Measurements from ENCODE around the gene SERGEF.

DNA sequence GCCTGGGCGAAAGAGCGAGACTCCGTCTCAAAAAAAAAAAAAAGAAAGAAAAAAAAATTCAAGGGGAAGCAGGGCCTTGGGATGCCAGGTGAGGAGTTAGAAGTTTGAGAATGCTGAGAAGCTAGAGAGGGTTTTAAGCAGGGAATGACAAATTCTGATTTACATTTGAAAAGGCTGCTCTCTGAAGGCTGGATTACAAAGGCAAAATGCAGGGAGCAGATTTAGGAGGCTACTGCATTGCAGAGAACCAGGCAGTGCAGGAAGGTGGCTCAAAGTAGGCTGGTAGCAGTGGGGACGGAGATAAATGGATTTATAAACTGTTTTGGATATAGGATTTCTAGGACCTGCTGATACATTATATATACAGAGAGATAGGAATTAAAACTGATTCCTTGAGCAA lies 211.7 kb downstream of the SERGEF start:
- TF ChIP-seq, protein P1, sequence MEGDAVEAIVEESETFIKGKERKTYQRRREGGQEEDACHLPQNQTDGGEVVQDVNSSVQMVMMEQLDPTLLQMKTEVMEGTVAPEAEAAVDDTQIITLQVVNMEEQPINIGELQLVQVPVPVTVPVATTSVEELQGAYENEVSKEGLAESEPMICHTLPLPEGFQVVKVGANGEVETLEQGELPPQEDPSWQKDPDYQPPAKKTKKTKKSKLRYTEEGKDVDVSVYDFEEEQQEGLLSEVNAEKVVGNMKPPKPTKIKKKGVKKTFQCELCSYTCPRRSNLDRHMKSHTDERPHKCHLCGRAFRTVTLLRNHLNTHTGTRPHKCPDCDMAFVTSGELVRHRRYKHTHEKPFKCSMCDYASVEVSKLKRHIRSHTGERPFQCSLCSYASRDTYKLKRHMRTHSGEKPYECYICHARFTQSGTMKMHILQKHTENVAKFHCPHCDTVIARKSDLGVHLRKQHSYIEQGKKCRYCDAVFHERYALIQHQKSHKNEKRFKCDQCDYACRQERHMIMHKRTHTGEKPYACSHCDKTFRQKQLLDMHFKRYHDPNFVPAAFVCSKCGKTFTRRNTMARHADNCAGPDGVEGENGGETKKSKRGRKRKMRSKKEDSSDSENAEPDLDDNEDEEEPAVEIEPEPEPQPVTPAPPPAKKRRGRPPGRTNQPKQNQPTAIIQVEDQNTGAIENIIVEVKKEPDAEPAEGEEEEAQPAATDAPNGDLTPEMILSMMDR (IDR thresholded peaks at IDR 0.05): no peak
- TF ChIP-seq POLR2A (IDR thresholded peaks at IDR 0.05): no peak

Data from body of pancreas (tissue), 4 donors.